ENCODE measurements around the gene APOBEC3B.
"Not testable (repeated sequence)": the region's sequence is repeated elsewhere in the genome, so short reads cannot be mapped to it uniquely, and the experiment has no call there.

APOBEC3B gene

DNA sequence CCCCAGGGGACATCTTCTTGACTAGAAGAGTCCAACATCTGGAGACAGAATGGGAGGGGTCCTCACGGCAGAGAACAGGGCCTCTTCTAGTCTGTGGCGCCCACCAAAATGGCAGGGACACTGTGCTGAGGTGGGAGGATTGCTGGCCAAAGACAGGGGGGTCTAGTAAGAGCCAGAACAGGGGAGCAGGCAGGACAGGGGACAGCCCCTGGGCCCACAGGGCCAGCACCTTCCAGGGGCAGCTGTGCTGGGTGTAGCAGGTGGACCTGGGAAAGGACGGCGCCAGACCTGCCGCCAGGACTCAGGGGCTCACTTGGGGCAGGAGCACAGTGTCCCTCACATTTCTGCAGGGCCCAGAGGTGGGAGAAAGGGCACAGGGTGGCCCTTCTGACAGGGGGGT, 25.6 kb upstream of the APOBEC3B start:
- no peaks in the 10 kb centered on the region for H3K27me3 ChIP-seq (replicated peaks; ENCODE audit: control insufficient read depth, insufficient read depth, low read length)
- TF ChIP-seq, protein P1, sequence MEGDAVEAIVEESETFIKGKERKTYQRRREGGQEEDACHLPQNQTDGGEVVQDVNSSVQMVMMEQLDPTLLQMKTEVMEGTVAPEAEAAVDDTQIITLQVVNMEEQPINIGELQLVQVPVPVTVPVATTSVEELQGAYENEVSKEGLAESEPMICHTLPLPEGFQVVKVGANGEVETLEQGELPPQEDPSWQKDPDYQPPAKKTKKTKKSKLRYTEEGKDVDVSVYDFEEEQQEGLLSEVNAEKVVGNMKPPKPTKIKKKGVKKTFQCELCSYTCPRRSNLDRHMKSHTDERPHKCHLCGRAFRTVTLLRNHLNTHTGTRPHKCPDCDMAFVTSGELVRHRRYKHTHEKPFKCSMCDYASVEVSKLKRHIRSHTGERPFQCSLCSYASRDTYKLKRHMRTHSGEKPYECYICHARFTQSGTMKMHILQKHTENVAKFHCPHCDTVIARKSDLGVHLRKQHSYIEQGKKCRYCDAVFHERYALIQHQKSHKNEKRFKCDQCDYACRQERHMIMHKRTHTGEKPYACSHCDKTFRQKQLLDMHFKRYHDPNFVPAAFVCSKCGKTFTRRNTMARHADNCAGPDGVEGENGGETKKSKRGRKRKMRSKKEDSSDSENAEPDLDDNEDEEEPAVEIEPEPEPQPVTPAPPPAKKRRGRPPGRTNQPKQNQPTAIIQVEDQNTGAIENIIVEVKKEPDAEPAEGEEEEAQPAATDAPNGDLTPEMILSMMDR (IDR thresholded peaks at IDR 0.05; ENCODE audit: insufficient read depth, low read length, poor library complexity, severe bottlenecking): no peak
- DNase-seq (ENCODE audit: extremely low read depth, insufficient read length): no peak
- H3K36me3 ChIP-seq (ENCODE audit: control insufficient read depth, insufficient read depth, low read length): no peaks in the 10 kb centered on the region
- no peak overlapping the region for H3K4me3 ChIP-seq (replicated peaks; ENCODE audit: low read depth, low read length)

DNA sequence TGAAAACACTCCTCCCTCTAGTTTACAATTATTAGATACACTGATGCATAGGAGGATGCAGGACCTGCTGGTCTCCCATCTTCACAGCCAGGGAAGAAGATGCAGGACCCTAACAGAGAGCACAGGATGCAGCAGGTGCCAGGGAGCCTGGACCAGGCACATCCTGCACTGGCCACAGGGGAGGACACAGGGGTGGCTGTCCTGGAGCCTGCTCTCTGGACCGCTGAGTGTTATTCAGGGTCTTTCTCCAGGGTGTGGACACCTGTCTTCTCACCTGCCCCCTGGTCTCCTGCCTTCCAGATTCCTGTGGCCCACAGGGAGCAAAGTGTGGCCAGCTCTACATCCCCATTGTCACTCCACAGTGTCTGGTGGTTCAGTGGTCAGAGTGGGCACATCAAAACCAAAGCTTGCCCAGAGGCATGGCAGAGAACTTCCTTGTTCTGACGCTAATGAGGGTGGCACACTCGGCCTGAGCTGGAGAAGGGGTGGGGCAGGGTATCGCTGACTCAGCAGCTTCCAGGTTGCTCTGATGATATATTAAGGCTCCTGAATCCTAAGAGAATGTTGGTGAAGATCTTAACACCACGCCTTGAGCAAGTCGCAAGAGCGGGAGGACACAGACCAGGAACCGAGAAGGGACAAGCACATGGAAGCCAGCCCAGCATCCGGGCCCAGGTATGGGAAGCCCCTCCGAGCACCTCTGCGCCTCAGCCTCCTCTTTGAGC, 24.9 kb upstream of the APOBEC3B start, which contains the start of gene APOBEC3A:
Gene APOBEC3A (plus strand): TSS at position 564 of the 725 bp plus-strand sequence. CDS start 83 bp downstream, at position 647.
- H3K27me3 ChIP-seq (replicated peaks; ENCODE audit: control insufficient read depth, insufficient read depth, low read length): no peaks in the 10 kb centered on the region
- H3K4me3 ChIP-seq (replicated peaks; ENCODE audit: low read depth, low read length): no peak within 1 kb of the TSS
- DNase-seq (ENCODE audit: extremely low read depth, insufficient read length): no peak
- H3K36me3 ChIP-seq (ENCODE audit: control insufficient read depth, insufficient read depth, low read length): no peaks in the 10 kb centered on the region
- TF ChIP-seq, protein P1 (IDR thresholded peaks at IDR 0.05; ENCODE audit: insufficient read depth, low read length, poor library complexity, severe bottlenecking): no peak

DNA sequence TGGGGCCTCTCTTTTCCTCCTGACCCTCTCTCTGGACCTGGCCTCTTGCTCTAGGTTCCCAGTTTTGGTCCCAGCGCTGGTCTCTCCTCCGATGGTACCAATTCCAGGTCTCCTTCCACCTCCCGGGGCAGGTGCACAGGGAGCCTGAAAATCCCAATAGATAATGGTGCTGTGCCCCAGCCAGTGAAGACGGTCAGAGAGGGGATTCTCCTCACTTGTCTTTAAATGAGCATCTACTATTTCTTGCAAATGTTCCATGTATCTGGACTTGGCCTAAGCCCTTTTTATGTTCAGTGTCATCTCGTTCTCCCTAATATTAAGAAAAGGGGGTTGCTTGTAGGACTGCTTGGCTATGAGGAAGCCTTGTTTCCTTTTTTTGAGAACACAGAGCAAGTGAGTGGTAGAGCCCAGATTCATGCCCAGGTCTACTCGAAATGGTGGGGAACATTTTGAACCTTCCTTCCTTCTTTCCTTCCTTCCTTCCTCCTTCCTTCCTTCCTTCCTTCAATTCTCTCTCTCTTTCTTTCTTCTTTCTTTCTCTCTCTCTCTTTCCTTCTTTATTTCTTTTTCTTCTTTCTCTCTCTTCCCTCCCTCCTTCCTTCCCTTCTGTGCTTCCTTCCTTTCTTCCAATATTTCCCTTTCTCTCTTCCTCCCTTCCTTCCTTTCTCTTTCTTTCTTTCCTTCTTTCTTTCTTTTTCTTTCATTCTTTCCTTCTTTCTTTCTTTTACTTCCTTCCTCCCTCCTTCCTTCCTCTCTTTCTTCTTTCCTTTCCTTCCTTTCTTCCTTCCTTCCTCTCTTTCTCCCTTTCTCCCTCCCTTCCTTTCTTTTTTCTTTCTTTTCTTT, 24.1 kb upstream of the APOBEC3B start:
- TF ChIP-seq, protein P1 (IDR thresholded peaks at IDR 0.05; ENCODE audit: insufficient read depth, low read length, poor library complexity, severe bottlenecking): no peak
- DNase-seq (ENCODE audit: extremely low read depth, insufficient read length): no peak
- Histone ChIP-seq H3K27me3 (replicated peaks; ENCODE audit: control insufficient read depth, insufficient read depth, low read length) (no peaks in the 10 kb centered on the region), H3K36me3 (ENCODE audit: control insufficient read depth, insufficient read depth, low read length) (no peaks in the 10 kb centered on the region), H3K4me3 (replicated peaks; ENCODE audit: low read depth, low read length) (no peak overlapping the region)

DNA sequence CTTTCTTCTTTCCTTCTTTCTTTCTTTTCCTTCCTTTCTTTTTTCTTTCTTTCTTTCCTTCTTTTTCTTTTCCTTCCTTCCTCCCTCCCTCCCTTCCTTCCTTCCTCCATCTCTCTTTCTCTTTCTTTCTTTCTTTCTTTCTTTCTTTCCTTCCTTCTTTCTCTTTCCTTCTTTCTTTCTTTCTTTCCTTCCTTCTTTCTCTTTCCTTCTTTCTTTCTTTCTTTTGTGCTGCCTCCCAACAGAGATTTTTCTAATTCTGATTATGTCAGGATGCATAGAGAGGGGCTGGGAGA, 23.6 kb upstream of the APOBEC3B start:
- not testable (repeated sequence) for H3K4me3 ChIP-seq (replicated peaks; ENCODE audit: low read depth, low read length); H3K27me3 ChIP-seq (replicated peaks; ENCODE audit: control insufficient read depth, insufficient read depth, low read length); DNase-seq (ENCODE audit: extremely low read depth, insufficient read length); H3K36me3 ChIP-seq (ENCODE audit: control insufficient read depth, insufficient read depth, low read length)

DNA sequence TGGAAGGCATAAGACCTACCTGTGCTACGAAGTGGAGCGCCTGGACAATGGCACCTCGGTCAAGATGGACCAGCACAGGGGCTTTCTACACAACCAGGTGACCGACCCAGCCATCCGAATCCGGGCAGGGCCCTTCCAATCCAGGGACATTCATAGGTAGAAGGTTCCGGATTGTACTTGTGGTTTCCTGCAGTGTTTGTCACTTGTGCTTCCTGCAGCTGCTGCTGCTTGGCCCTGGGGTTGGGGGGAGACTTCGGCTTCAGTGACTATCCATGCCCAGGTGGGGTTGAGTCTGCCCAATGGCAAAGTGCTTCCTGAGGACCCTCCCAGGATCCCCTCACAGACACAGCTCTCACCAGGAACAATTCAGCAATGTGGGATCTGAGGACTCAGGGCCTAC, 22.6 kb upstream of the APOBEC3B start:
- H3K27me3 ChIP-seq (replicated peaks; ENCODE audit: control insufficient read depth, insufficient read depth, low read length): no peaks in the 10 kb centered on the region
- no peak overlapping the region for H3K4me3 ChIP-seq (replicated peaks; ENCODE audit: low read depth, low read length)
- DNase-seq (ENCODE audit: extremely low read depth, insufficient read length): no peak
- TF ChIP-seq, protein P1 (IDR thresholded peaks at IDR 0.05; ENCODE audit: insufficient read depth, low read length, poor library complexity, severe bottlenecking): no peak
- H3K36me3 ChIP-seq (ENCODE audit: control insufficient read depth, insufficient read depth, low read length): no peaks in the 10 kb centered on the region

DNA sequence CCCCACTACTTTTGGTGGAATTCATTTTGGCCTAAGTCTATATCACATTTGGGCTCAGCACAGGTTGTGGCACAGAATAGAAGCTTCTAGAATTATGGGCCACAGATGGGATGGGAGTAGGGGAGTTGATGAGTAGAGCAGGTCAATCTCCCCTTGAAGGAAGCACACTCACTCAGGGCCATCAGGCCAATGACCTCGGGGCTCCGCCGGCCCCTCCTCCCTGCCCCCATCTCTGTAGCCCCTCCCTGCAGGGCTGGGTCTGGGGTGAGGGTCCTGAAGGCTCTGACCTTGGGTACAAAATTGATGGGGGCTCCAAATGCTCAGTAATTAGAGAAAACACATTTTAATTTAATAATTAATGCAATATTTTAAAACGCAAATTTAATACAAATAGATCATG, 21.5 kb upstream of the APOBEC3B start:
- H3K27me3 ChIP-seq (replicated peaks; ENCODE audit: control insufficient read depth, insufficient read depth, low read length); DNase-seq (ENCODE audit: extremely low read depth, insufficient read length); H3K4me3 ChIP-seq (replicated peaks; ENCODE audit: low read depth, low read length); H3K36me3 ChIP-seq (ENCODE audit: control insufficient read depth, insufficient read depth, low read length): not testable (repeated sequence)

DNA sequence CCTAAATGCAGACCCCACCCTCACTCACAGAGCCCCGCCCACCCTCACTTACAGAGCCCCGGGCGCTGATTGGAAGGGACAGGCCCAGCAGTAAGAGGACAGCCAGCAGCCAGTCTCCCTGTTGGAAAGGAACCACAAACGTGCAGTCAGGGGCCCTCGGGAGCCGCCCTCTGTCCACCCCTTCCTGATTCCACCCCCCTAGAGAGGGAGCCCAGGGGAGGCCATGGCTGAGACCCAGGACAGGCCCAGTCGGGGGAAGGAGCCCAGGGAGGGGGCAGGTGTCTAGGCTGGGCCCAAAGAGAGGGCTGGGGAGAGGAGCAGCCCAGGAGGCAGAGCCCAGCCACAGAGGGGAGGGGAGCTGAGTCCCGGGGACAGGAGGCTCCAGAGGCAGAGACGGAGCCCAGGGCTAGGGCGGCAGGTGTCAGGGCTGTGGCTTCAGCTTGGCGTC, 18.8 kb upstream of the APOBEC3B start:
- not testable (repeated sequence) for H3K4me3 ChIP-seq (replicated peaks; ENCODE audit: low read depth, low read length); DNase-seq (ENCODE audit: extremely low read depth, insufficient read length); H3K27me3 ChIP-seq (replicated peaks; ENCODE audit: control insufficient read depth, insufficient read depth, low read length); H3K36me3 ChIP-seq (ENCODE audit: control insufficient read depth, insufficient read depth, low read length)

Measured in GM06990 (cell line).